HG02642 (cell line): ENCODE results near the gene P2RY13.

Experiments
- ATAC-seq: cut with Tn5 transposase; IDR thresholded peaks from one replicate; pipeline ENCODE4 v1.9.1; 2021; ENCODE audit warnings: mild to moderate bottlenecking; ENCODE audit not compliant: unreplicated experiment, poor library complexity

Gene P2RY13

DNA sequence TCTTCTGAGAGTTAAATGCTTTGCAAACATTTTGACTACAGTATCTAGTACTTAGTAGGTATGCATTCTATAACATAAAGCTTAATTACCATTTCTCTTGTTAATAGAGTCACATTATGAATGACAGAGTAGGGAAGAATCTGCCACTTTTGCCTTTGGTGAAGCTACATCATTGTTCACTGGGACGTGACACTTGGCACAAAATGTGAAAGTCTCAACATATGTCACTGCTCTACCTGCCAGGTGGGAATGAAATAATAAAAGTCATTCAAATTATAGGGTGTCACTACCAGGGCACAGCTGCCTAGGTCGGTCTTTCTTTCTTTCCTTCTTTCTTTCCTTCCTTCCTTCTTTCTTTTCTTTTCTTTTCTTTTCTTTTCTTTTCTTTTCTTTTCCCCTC lies 30.3 kb downstream of the P2RY13 start:
- no peak for ATAC-seq

DNA sequence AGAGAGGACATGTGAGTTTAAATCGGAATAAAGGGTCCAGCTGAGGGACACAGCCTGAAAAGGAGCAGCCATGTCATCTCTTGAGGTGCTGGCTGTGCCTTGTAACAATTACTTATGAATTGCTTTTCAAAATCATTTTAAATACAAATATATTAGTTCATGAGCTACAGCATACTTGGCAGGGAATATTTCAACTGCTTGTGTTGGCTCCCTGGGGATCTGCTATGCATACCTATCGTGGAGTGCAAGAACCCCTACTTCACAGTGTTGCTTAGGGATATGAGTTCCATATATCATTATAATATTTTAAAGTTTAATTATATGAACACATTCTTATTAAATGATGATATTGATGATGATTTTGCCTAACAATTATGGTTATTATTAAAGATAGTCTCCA lies 31.9 kb downstream of the P2RY13 start:
- no peak for ATAC-seq

DNA sequence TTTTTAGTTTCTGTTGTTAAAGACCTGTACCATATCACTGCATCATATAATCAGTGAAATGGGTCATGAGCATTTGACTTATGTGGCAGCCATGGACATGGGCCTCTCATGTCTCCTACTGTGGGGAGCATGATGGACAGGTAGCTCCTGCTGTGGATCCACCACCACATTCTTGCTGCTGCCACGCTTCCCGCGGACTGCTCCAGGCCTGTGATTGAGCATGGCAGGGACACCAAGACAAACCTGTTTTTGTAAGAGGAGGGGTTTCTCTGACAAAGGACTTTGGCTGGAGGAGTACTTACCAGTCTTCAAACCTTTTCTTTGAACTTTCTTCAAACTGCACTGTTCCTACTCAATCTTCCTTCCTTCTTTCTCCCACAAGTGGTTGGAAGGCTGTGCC lies 33.1 kb downstream of the P2RY13 start:
- no peak for ATAC-seq

DNA sequence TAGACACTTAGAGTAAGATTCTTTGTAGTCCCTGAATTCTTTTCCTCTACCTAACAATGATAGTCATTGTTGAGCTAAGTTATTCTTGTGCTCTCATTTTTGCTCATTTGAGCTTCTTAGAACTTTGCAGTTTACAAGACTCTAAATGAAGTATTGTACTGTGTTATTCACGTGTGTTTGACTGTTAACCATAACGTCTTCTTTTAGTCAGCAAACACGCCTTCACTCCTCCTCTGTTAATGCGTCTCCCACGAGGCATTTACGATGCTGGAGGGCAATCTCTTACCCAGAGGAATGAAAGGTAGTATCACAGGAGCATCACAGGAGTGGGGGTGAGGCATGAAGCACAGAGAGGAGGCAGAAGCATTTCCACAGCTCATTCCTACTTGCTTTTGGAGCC lies 36.2 kb downstream of the P2RY13 start:
- no peak for ATAC-seq

DNA sequence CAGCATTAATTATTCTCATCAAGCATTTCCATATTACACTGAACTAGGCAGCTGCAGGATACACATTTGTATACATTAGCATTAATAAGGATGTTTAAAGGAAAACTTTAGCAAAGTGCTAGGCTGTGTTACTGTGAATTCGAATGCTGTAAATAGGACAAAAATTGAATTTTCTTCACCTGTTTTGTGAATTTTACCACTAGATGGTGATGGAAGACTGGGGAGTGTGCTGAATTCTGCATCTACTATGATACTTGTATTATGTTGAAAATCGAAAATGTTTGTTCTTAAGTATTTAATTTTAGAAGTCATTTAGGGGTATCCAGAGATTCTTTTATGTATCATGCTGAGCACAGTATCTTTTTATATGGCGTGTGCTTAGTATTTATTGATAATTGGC lies 38.7 kb downstream of the P2RY13 start:
- ATAC-seq = no peak

DNA sequence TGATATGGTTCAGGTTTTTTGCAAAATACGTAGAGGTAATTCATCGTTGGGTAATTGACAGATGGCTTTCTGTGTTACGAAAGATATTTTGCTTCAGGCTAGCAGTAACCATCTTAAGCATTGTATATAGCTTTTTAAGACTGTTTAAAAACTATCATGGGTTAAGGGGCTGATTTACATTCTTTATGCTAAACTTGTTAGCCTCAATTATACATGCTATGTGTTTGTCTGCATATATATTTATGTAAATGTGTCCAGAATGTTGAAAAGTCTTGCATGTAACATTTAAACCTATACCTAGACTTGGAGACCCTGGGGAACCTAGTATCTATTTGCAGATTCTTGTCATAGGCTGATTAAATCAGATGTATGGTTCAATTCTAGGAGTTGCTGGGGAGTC lies 39.9 kb downstream of the P2RY13 start:
- ATAC-seq = no peak

DNA sequence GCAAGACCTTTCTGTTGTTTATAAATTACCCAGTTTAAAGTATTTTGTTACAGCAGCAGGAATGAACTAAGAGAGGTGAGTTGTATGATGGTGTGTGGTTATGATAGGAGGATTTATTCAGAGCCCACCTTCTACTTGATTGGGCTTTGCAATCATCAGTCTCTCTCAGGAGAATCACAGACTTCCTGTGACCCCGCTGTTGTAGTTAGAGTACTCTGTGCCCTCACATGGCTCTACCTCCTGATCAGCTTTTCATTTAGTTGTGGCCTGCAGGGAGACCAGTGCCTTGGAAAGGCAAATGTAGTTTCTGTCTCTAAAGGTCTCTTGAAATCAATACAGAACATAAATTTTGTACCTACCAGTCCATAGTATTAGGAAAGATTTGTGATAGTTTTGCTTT lies 43.4 kb downstream of the P2RY13 start:
- no peak for ATAC-seq

DNA sequence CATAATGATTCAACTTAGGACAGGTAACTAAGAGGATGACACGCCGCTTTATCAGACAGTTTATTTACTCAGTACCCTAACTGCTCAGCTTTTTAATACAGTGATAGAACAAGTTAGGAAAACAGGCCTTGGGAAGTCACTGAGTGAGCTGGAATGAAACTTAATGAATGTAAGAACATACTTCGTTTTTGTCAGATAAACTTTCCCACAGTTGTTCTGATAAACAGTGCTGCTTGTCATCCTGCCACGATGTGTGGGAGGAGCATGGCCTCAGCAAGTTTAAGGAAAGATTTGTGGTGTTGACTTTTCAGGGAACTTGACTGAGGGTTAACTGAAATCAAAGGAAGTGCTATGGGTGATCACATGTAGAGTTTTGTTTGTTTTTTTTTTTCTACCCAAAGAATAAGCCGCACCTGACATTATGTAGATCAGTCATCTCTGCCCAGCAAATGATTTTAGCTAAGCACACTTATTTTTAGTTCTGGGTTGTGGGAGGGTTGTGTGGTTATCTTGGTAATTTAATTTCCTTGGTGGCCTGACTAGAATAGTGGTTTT lies 45.4 kb downstream of the P2RY13 start:
- ATAC-seq = no peak

DNA sequence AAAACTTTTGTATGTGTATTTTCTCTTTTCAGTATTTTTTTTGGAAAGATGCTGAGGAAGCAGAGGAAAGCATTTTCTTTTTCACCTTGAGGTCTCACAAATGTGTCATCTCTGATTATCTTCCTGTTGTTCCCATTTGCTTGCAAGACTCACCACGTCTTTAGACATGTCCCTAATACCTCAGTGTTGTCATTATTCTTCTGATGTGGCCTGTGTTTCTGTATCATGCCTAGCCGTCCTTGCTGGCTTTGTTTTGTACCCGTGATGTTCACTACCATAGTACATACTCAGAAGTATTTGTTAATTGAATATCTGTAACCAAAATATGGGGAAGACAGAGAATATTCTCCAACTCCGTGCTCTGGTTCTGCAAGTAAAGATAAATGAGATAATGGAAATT lies 46.0 kb downstream of the P2RY13 start:
- no peak for ATAC-seq

DNA sequence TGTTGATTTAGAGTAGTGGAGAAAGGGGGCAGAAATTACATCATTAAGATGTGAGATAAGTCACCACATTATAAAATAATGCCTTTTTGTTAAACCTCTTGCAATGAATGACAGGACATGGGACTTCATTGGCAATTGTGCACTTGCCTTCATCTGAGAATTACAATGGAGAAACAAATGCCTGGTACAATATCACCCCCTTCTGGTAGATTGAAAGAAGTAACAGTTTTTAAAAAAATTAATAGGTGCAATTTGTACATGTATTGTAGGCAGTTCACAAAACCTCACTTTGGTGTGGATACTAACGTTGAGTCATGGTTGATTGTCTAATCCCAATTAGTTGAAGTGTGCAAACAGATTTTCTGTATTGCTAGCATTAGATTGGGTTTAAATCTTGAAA lies 46.4 kb downstream of the P2RY13 start:
- peak; percentile 46 for ATAC-seq

DNA sequence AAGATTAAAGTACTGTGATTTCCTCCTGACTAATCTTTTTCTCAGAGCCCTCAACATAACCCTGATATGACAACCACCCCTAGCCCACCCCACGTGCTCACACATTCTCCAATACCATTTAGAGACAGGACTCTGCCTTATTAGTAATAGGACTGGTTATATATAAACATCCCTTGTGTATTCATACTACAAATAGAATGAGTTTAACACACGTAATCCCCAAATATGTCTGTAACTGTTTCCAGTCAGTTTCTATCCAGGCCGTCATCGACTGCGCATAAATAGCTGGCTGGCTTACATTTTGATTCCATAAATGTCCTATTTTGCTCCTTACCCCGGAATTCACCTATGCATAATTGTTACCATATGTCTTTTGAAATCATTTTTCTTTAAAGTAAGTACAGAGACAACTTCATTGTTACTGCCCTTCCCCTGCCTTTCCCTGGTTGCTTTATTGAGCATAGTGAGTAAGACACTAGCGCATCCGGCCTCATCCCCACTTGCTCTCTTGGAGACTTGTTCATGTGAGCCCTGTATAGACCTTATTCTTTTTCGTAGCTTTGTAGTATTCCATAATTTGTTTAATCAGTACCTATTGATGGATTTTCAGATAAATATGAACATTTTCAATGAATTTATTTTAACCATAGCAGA lies 47.6 kb downstream of the P2RY13 start:
- no peak for ATAC-seq

DNA sequence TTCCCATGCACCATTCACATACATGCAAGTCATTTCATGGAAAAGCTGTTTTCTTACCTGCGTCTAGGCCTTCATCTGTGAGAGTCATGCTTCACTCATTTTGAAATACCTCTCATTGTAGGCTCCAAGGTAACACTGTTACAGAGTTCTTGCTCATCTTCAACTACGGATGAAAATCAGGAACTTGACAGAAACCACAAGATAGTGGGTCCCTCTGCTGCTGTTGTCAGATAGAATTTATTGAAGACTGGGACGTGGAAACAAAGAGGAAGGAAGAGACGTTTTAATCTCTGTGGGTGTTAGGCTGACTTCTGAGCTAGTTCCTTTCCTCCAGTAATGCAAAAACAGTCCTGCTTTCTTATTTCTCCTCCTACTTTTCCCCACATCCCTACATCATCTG lies 51.1 kb downstream of the P2RY13 start, which contains the start of gene P2RY14:
P2RY14 (minus strand) TSS at position 313 of the 400 bp plus-strand sequence. CDS start 64,226 bp downstream, outside the sequence.
- ATAC-seq = no peak

DNA sequence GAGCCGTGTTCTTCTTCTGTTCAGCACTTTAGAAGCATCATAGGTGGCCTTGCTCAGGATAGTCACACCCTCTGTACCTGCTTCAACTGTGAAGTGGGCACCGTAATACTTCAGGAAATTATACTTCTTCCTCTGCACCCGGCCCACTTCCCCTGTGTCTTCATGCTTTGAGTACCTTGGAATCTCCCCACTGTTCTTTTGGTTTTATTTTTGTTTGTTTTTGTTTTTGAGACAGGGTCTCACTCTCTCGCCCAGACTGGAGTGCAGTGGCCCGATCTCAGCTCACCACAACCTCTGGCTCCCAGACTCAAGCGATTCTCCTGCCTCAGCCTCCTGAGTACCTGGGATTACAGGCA lies 52.7 kb downstream of the P2RY13 start:
- ATAC-seq = peak; percentile 79
